Panc1 (cell line): Measurements from ENCODE around the gene C1orf210.

Experiments used
- CTCF ChIP-seq: fragments of 450-650 bp; IDR thresholded peaks from 2 replicates; pipeline ENCODE4 v1.5.1; 2017; ENCODE audit warnings: mild to moderate bottlenecking
- POLR2AphosphoS5 ChIP-seq: IDR thresholded peaks from 2 replicates; pipeline ENCODE4 v1.6.1; 2012; ENCODE audit warnings: mild to moderate bottlenecking, low read depth, low read length, moderate library complexity
- REST ChIP-seq, 2 experiments: IDR thresholded peaks; 2 replicates each; pipeline ENCODE4 v1.6.1; 2011 to 2012; ENCODE audit warnings: low read depth in 2 of 2, control low read depth in 1 of 2, low read length in 1 of 2, mild to moderate bottlenecking in 1 of 2, moderate library complexity in 1 of 2; ENCODE audit not compliant: insufficient read depth in 1 of 2
- SIN3A ChIP-seq: IDR thresholded peaks from 2 replicates; pipeline ENCODE4 v1.6.1; 2012; ENCODE audit warnings: low read depth, mild to moderate bottlenecking, low read length, moderate library complexity, borderline replicate concordance; ENCODE audit not compliant: insufficient read depth
- TCF7L2 ChIP-seq: IDR thresholded peaks from 2 replicates; pipeline ENCODE4 v1.6.1; 2011; ENCODE audit warnings: mild to moderate bottlenecking, low read depth, low read length, inconsistent platforms

- TF ChIP-seq CTCF: no peak
- no peak for TF ChIP-seq POLR2AphosphoS5
- no peak for TF ChIP-seq TCF7L2
- TF ChIP-seq REST (IDR thresholded peaks at IDR 0.05; ENCODE audit: insufficient read depth in 1 of 2, low read depth in 2 of 2, low read length in 1 of 2): no peak
- TF ChIP-seq SIN3A: no peak
Measured at GRCh38 chr1:43272161-43272560, 13.2 kb downstream of the C1orf210 start.
